Gastrocnemius medialis (tissue), 4 donors: Measurements from ENCODE around the gene NUDT4. TPM values are rescaled to one million over a fixed set of nuclear protein-coding genes. Genes with fewer than 3 reads are reported as not detected.
"Not testable (repeated sequence)": the region's sequence is repeated elsewhere in the genome, so short reads cannot be mapped to it uniquely, and the experiment has no call there.

ENCODE experiments used
- ATAC-seq, 2 donors: fragments of 150-250 bp; one replicate each; pipeline ENCODE4 v1.9.1; 2016
- DNase-seq, 2 donors: peaks; one replicate each; pipeline ENCODE4 v3.0.0-alpha.2; 2019
- H3K27ac ChIP-seq, 4 donors: fragments of 200-600 bp; sonication (generic); 1 replicate in 1 of 4; 2 replicates in 3 of 4; pipeline ENCODE4 v1.5.1; 2016 to 2018; ENCODE audit warnings: mild to moderate bottlenecking in 2 of 4, moderate library complexity in 1 of 4
- H3K27me3 ChIP-seq, 3 donors: fragments of 200-600 bp; sonication (generic) in 2 of 3; 1 replicate in 1 of 3; 2 replicates in 2 of 3; pipeline versions ENCODE4 v1.5.1 to v1.6.0; 2016 to 2019; ENCODE audit warnings: mild to moderate bottlenecking in 1 of 3, moderate library complexity in 1 of 3
- H3K36me3 ChIP-seq, 2 donors: fragments of 200-600 bp; sonication (generic) in 1 of 2; one replicate each; pipeline ENCODE4 v1.5.1; 2017 to 2018
- H3K4me1 ChIP-seq, 2 donors: fragments of 200-600 bp; sonication (generic) in 1 of 2; one replicate each; pipeline ENCODE4 v1.5.1; 2016 to 2017; ENCODE audit warnings: mild to moderate bottlenecking in 2 of 2
- H3K4me3 ChIP-seq, 4 donors: fragments of 200-600 bp; sonication (generic) in 3 of 4; 1 replicate in 1 of 4; 2 replicates in 3 of 4; pipeline ENCODE4 v1.5.1; 2016 to 2019; ENCODE audit warnings: mild to moderate bottlenecking in 2 of 4
- H3K9me3 ChIP-seq, 3 donors: fragments of 200-600 bp; sonication (generic) in 2 of 3; 1 replicate in 1 of 3; 2 replicates in 2 of 3; pipeline ENCODE4 v1.5.1; 2016 to 2019
- POLR2A ChIP-seq, 2 donors: fragments of 450-650 bp; IDR thresholded peaks; one replicate each; pipeline ENCODE4 v1.6.1; 2017; ENCODE audit warnings: antibody characterized with exemption in 2 of 2, mild to moderate bottlenecking in 2 of 2, moderate library complexity in 2 of 2
- in situ Hi-C, 4 donors: fragments of 200-750 bp; cut with MboI; loops; one replicate each; pipeline versions ENCODE4 v1.15.0 to v1.8.0; 2017; ENCODE audit warnings: low sequenced_read_pairs in 4 of 4
- intact Hi-C: fragments of 100-400 bp; cut with DNase I; formaldehyde crosslinking; loops from one replicate; pipeline ENCODE4 v1.15.1; 2023; ENCODE audit warnings: low total_unique reads
- total RNA-seq, 4 donors: library from RNA; depleted of rRNA; stranded (reverse); fragments of >200 nt; gene quantifications; one replicate each; pipeline versions ENCODE4 v1.1.0 to v1.2.3, GENCODE V29; 2016
- TF ChIP-seq, protein P1 (sequence below), 5 experiments: fragments of 450-650 bp in 3 of 5; fragments of 200-600 bp in 2 of 5; sonication (generic) in 2 of 5; IDR thresholded peaks in 4 of 5; conservative IDR thresholded peaks in 1 of 5; 1 replicate in 4 of 5; 2 replicates in 1 of 5; pipeline ENCODE4 v1.5.1; 2016 to 2019; ENCODE audit warnings: antibody characterized with exemption in 5 of 5, mild to moderate bottlenecking in 3 of 5, moderate library complexity in 3 of 5

NUDT4 gene
- total RNA-seq, 4 donors from 2014 or later, result 26.8 to 299 (median 51.1) TPM

DNA sequence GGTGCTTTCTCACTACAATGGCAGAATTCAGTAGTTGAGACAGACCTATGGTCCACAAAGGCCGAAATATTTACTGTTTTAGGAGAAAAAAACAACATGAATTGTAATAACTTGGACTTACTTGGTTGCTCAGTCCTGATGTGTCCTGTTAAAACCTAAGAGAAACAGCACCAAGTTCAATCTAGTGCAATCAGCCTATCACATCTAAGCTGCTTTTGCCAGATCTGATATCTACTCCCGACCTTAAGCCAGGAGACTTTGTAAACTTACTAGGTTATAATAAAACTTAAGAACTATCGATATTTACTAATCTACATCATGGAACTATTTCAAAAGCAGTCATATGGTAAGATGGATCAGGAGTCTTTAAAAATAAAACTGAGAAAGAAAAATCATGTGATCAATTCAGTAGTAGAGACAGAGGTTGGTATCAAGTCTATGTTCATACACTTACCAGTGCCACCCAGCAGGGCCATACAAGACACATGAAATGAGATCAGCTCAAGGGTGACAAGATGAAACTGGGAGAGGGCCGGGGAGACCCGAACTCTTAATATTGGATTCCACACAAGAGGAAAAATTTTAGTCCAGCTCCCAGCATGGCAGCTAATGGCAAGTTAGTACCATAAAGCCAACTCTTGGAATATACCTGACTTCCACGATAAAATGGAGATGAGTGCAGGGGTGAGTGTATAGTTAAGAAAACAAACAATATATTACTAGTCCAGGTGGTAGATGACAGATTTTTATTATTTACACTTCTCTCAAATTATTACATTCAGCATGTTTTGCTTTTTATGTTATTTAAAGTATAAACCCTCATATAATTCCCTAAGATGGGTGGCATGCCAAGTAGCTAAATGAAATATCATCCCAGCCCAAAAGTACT, 27.5 kb downstream of the NUDT4 start:
- ATAC-seq (no peak), DNase-seq (no peak)
- H3K4me1 ChIP-seq, result peaks cover 25 to 30% of the 10 kb centered on the region in 2 donors
- intact Hi-C loops, result no loop called here
- H3K27ac ChIP-seq, result peak overlapping the region; percentile 56 to 67 (median 64)
- in situ Hi-C loops, result no loop called here
- peaks cover 0 to 5% of the 10 kb centered on the region in 2 donors for H3K36me3 ChIP-seq
- H3K27me3 ChIP-seq, result no peaks in the 10 kb centered on the region
- H3K4me3 ChIP-seq, result no peak overlapping the region
- no peak for TF ChIP-seq POLR2A (IDR thresholded peaks at IDR 0.05)
- TF ChIP-seq, protein P1, sequence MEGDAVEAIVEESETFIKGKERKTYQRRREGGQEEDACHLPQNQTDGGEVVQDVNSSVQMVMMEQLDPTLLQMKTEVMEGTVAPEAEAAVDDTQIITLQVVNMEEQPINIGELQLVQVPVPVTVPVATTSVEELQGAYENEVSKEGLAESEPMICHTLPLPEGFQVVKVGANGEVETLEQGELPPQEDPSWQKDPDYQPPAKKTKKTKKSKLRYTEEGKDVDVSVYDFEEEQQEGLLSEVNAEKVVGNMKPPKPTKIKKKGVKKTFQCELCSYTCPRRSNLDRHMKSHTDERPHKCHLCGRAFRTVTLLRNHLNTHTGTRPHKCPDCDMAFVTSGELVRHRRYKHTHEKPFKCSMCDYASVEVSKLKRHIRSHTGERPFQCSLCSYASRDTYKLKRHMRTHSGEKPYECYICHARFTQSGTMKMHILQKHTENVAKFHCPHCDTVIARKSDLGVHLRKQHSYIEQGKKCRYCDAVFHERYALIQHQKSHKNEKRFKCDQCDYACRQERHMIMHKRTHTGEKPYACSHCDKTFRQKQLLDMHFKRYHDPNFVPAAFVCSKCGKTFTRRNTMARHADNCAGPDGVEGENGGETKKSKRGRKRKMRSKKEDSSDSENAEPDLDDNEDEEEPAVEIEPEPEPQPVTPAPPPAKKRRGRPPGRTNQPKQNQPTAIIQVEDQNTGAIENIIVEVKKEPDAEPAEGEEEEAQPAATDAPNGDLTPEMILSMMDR (IDR thresholded peaks at IDR 0.05 in 4 of 5, conservative IDR thresholded peaks at IDR 0.05 in 1 of 5), result no peak
- H3K9me3 ChIP-seq, result no peaks in the 10 kb centered on the region

DNA sequence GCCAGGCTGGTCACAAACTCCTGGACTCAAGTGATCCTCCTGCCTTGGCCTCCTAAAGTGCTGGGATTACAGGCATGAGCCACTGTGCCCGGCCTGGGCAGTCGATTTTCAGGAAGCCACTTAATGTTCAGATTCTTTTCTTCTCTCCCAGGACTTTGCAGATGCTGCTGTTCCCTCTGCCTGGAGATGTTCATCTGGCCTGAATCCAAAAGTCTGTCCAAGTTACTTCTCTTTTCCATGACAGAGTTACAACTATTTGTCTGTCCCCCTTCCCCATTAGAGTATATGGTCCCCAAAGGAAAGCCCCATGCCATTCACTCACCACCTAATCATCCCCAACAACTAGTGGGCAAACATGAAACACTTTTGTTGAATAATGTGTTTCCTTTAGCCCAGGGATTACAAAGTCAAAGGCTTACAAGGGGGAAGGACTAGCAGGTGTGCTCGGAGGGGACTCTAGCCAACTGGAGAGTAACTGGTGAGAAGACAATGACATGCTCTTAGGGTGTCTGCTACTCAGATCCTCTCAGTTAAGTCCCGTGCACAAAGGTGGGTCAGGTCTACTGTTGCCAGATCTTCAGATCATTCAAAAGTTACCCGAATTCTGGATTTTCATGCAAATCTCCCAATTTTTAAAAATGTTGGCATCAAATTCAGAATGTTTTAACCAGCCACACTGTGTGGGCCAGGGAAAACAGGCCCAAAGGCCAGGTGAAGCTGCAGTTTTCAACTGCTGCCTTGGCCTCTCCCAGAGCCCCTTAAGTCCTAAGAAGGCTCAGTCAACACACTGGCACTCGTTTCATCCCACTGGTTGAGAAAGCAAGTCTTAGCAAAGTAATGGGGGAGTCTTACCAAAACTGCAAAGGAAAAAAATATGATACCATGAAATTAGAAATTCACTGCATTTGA, 29.6 kb downstream of the NUDT4 start:
- H3K27ac ChIP-seq, result peak overlapping the region in 1 of 4 donors; percentile 0
- in situ Hi-C loops, result no loop called here

DNA sequence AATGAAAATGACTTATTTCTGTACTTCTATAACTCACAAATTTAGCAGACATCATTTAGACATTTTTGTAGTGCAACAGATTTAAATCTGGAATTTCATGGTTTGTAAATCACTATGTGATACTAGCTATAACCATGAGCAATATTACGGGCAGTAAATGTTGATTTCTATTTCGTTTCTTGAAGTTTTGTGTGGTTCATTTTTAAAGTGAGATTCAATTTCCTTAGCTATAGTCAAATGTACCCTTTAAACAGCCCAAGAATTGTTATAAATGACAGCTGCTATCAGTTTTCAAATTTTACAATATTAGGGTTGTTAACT, 30.2 kb downstream of the NUDT4 start:
- TF ChIP-seq, protein P1 (IDR thresholded peaks at IDR 0.05 in 4 of 5, conservative IDR thresholded peaks at IDR 0.05 in 1 of 5), result no peak
- no peak for TF ChIP-seq POLR2A (IDR thresholded peaks at IDR 0.05)
- in situ Hi-C loops (no loop called here), intact Hi-C loops (no loop called here)
- H3K36me3 ChIP-seq, result no peaks in the 10 kb centered on the region
- H3K4me3 ChIP-seq, result no peak overlapping the region
- H3K9me3 ChIP-seq, result no peaks in the 10 kb centered on the region
- DNase-seq (no peak), ATAC-seq (no peak)
- no peaks in the 10 kb centered on the region for H3K27me3 ChIP-seq
- peaks cover 42 to 53% of the 10 kb centered on the region in 2 donors for H3K4me1 ChIP-seq
- no peak overlapping the region for H3K27ac ChIP-seq

More for the DNA sequence above, 29.6 kb downstream of the NUDT4 start:
- peaks cover 0 to 3% of the 10 kb centered on the region in 2 donors for H3K36me3 ChIP-seq
- no peaks in the 10 kb centered on the region for H3K9me3 ChIP-seq
- ATAC-seq (no peak), DNase-seq (no peak)
- H3K4me1 ChIP-seq, result peaks cover 36 to 47% of the 10 kb centered on the region in 2 donors
- intact Hi-C loops, result no loop called here
- TF ChIP-seq, protein P1 (IDR thresholded peaks at IDR 0.05 in 4 of 5, conservative IDR thresholded peaks at IDR 0.05 in 1 of 5), result no peak
- TF ChIP-seq POLR2A (IDR thresholded peaks at IDR 0.05), result no peak
- H3K27me3 ChIP-seq, result no peaks in the 10 kb centered on the region
- no peak overlapping the region for H3K4me3 ChIP-seq

DNA sequence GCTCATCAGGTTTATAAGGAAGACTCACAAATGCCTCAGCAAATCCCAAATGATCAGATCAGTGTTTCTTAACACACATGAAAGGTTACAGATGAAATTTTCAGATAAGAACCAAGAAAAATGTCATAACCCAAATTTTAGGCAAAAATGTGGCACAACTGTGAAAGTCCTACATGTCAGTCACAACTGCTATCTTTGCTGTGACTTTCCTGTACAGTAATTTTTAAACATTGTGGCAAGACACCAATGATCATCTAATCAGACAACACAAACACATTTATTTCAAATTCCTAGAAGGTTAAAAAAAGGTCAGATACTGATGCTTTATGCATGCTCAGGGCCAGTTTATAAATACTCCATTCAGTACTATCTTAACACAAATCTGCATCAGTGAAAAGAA, 31.1 kb downstream of the NUDT4 start:
- in situ Hi-C loops, result no loop called here
- Histone ChIP-seq H3K4me3 (no peak overlapping the region), H3K27ac (peak overlapping the region in 2 of 4 donors; percentile 27 to 31), H3K9me3 (no peaks in the 10 kb centered on the region), H3K36me3 (no peaks in the 10 kb centered on the region), H3K4me1 (peaks cover 48 to 61% of the 10 kb centered on the region in 2 donors), H3K27me3 (no peaks in the 10 kb centered on the region)
- TF ChIP-seq, protein P1 (IDR thresholded peaks at IDR 0.05 in 4 of 5, conservative IDR thresholded peaks at IDR 0.05 in 1 of 5), result no peak
- no peak for TF ChIP-seq POLR2A (IDR thresholded peaks at IDR 0.05)
- DNase-seq (no peak), ATAC-seq (no peak)
- intact Hi-C loops, result no loop called here

DNA sequence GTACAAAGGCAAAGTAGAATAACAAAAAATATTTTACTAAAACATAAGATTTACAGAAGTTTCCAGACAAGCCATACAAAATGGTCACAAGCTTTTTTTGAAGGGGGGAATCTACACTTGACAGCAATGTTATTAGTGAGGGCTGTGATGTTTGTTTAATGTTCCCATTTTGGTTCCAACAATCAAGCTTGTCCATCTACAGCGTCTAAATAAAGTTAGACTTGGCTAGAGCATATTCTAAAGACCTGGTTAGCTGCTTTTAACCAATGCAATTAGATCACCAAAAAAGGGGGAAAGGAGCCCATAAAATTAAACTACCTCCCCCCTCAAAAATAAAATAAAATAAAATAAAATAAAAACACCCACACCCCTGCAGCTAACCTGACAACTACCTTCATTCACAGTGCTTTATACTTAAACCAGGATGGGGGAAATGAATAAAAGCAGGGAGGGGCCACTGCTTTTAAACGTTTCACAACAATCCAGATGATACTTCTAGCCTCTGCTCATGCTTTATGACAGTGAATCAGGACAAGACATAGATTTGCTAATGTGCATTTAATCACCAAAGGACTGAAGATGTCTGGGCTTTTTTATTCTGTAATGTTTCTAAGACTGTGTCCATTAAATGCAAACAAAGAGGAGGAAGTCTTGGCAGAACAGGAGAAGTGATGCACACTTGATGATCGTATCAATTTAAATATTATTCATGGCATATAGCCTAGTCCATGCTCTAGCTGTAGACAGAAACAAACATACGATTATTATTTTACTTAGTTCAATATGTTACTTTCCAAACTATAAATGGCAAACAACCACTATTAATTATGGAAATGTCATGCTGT, 31.8 kb downstream of the NUDT4 start:
- not testable (repeated sequence) for H3K36me3 ChIP-seq, H3K9me3 ChIP-seq, ATAC-seq, H3K4me3 ChIP-seq, H3K27me3 ChIP-seq, DNase-seq
- Histone ChIP-seq H3K4me1 (peaks cover 43 to 56% of the 10 kb centered on the region in 2 donors), H3K27ac (peak overlapping the region in 2 of 4 donors; percentile 19 to 24)
- intact Hi-C loops, result loop anchor here (5.0 to 10.0 kb wide), 2 partner anchors 32 to 285 kb away; partner anchors contain the start of gene NUDT4
- in situ Hi-C loops, result loop anchor here in 2 of 4 donors (10.0 kb wide), 2 partner anchors 425 to 625 kb away; no protein-coding TSS in a partner anchor

DNA sequence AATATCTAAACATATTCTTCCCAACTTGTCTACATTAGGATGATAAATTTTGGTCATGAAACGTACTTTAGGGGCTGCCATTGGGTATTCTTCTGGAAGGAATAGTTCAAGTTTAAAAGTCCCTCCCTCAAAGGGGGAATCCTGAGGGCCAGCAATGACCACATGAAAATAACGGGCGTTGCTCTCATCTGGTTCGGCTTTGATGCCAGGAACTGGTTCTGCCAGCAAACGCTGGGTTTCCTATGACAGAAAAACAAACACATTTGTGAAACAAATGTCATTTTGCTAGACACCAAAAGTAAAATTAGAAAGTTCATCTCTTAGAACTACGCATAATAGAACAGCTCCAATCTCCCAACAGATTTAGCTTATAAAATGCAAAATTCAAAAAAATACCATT, 33.3 kb downstream of the NUDT4 start:
- H3K27ac ChIP-seq, result peak overlapping the region; percentile 24 to 42 (median 40)
- H3K9me3 ChIP-seq, H3K36me3 ChIP-seq, H3K27me3 ChIP-seq, H3K4me3 ChIP-seq: not testable (repeated sequence)
- DNase-seq (peak in 1 of 2 donors; percentile 28), ATAC-seq (peak in 1 of 2 donors; percentile 38)
- intact Hi-C loops, result loop anchor here (5.0 to 10.0 kb wide), 2 partner anchors 34 to 286 kb away; partner anchors contain the start of gene NUDT4
- in situ Hi-C loops, result loop anchor here in 2 of 4 donors (10.0 kb wide), 2 partner anchors 426 to 626 kb away; no protein-coding TSS in a partner anchor
- H3K4me1 ChIP-seq, result peaks cover 53 to 58% of the 10 kb centered on the region in 2 donors
